SJSA1 (cell line): Measurements from ENCODE around the gene NKX2-8. TPM values are rescaled to one million over a fixed set of nuclear protein-coding genes. Genes with fewer than 3 reads are reported as not detected.

Source experiments
- DNase-seq, 2 experiments: peaks; one replicate each; pipeline ENCODE4 v3.0.0-alpha.2; 2015 to 2020; ENCODE audit warnings: low spot score in 2 of 2, low read depth in 1 of 2
- H3K27ac ChIP-seq: fragments of 250-450 bp; sonication (Bioruptor Pico); 2 replicates; pipeline ENCODE4 v1.5.1; 2020; ENCODE audit warnings: mild to moderate bottlenecking, moderate library complexity
- H3K27me3 ChIP-seq: fragments of 250-450 bp; sonication (Bioruptor Pico); replicated peaks from 2 replicates; pipeline ENCODE4 v1.5.1; 2020; ENCODE audit warnings: mild to moderate bottlenecking, moderate library complexity
- H3K36me3 ChIP-seq: fragments of 250-450 bp; sonication (Bioruptor Pico); 2 replicates; pipeline ENCODE4 v1.5.1; 2020; ENCODE audit warnings: mild to moderate bottlenecking
- H3K4me1 ChIP-seq: fragments of 250-450 bp; sonication (Bioruptor Pico); replicated peaks from 2 replicates; pipeline ENCODE4 v1.6.1; 2021; ENCODE audit warnings: mild to moderate bottlenecking
- H3K4me3 ChIP-seq: fragments of 250-450 bp; sonication (Bioruptor Pico); 2 replicates; pipeline ENCODE4 v1.5.1; 2020; ENCODE audit warnings: mild to moderate bottlenecking
- H3K9me3 ChIP-seq: fragments of 250-450 bp; sonication (Bioruptor Pico); replicated peaks from 2 replicates; pipeline ENCODE4 v1.5.1; 2020; ENCODE audit warnings: mild to moderate bottlenecking
- total RNA-seq: library from RNA; depleted of rRNA; stranded (reverse); fragments of >200 nt; shearing (Covaris generic); gene quantifications from 2 replicates; pipeline ENCODE4 v1.2.3, GENCODE V29; 2014

The NKX2-8 gene
- total RNA-seq, 1 experiment from 2014 or later: not detected

DNA sequence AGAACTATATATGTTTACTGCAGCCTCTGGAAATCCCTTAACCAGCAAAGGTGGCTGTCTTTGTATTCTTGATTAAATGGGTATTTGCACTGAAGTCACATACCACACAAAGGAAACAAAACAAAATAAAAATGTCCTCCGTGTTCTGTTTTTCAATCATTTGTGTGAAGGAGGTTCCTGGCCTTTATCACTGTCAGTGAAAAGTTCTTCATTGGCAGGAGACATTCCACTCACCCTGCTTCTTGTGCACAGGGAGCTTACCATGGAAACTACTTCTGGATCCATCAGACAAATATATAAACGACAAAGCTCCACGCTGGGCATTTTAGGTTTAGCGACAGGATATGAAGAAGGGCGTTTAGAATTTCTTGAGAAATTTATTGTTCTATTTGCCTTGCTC is 5.7 kb upstream of the NKX2-8 start:
- no peaks in the 10 kb centered on the region for H3K9me3 ChIP-seq
- H3K4me1 ChIP-seq: no peaks in the 10 kb centered on the region
- no peak for DNase-seq
- no peaks in the 10 kb centered on the region for H3K36me3 ChIP-seq
- peaks cover 20% of the 10 kb centered on the region; the same call in 1 of the 2 replicates for H3K27me3 ChIP-seq
- no peak overlapping the region for H3K4me3 ChIP-seq
- H3K27ac ChIP-seq: no peak overlapping the region

DNA sequence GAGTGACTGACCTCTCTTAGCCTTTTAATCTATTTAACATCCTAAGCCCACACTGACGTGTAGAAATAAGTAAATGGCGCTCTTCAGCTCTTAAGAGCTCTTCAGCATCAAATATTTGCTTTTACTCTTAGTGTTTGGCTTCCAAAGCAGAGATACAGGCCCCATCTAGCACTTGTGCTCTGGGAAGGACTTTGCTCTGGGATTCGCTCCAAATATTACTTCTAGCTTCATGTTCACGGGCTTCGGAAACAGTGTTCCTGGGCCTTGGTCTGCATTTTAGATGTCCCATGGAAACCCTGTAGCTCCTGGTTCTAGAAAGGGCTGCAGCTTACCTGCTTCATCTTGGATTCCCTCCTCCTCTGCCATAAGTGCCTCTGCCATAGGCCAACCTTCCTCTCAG is 2.7 kb upstream of the NKX2-8 start:
- no peaks in the 10 kb centered on the region; the same call in 1 of the 2 replicates for H3K9me3 ChIP-seq
- H3K36me3 ChIP-seq: no peaks in the 10 kb centered on the region
- H3K4me1 ChIP-seq: peaks cover 13% of the 10 kb centered on the region
- no peak for DNase-seq
- H3K27ac ChIP-seq: no peak overlapping the region
- no peak overlapping the region for H3K4me3 ChIP-seq
- H3K27me3 ChIP-seq: peaks cover 27% of the 10 kb centered on the region

DNA sequence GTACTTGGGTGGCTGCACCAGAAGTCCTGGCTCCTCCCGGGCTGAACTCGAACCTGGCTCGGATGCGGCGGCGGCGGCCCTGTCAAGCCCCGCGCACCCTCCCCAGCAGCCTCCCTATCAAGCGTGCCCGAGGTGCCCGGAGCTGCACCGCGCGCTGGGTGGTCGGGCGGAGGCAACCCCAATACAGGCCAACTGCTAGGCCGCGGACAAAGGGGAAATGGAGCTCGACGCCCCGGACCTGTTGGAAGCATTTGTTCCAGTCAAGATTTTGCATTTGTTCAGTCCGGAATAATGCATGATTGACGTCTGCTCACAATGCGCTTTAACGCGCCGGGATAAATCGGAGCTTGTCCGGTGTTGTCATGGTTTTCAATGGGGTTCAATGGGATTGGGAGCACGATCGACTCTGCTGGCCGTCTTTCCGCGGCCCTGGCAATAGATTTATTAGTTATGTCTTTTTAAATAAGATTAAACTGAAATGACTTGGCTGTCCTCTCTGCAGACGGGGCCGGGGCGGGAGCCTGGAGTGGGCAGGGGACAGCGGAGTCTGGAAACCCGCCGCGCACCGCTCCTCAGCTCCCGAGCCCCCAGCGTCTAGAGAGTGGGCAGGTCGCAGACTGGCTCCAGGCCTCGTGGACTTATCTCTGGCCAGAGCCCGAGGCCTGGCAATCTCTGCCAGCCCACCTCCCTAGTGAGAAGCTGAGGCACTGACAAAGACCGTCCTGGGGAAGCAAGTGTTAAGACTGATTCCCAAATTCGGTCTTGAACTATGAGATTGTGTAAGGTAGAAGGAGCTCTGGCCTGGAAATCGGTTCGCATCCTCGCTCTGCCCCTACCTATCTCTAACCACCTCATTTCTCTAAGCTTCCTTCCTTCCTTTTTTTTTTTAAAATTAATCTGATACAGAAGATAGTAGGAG is 1.7 kb upstream of the NKX2-8 start:
- H3K4me3 ChIP-seq: no peak overlapping the region
- DNase-seq: no peak
- H3K9me3 ChIP-seq: no peaks in the 10 kb centered on the region; the same call in 1 of the 2 replicates
- peaks cover 27% of the 10 kb centered on the region for H3K27me3 ChIP-seq
- no peak overlapping the region for H3K27ac ChIP-seq
- no peaks in the 10 kb centered on the region for H3K36me3 ChIP-seq
- H3K4me1 ChIP-seq: peaks cover 13% of the 10 kb centered on the region

- Histone ChIP-seq H3K27ac (no peak overlapping the region), H3K4me3 (no peak overlapping the region), H3K9me3 (no peaks in the 10 kb centered on the region; the same call in 1 of the 2 replicates), H3K36me3 (no peaks in the 10 kb centered on the region), H3K27me3 (peaks cover 27% of the 10 kb centered on the region), H3K4me1 (peaks cover 13% of the 10 kb centered on the region)
- DNase-seq: no peak
These were observed 953 bp upstream of the NKX2-8 start for GRCh38 chr14:36583242-36583892.

DNA sequence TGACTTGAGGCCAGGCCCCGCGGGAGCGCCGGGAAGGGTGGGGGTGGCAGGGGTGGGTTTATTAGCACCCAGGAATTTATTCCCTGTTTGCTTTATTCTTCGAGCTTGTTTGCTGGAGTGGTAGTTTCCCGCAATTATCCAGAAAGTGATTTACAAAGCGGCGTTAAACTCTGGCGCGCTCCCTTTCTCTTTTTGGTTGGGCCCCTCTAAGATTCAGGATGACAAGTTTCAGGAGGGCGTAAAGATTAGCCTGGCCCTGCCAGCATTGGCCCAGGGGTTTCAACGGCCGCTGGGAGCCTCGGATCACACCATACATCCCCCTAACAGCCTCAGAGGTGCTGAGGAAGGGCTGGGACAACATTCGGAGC is 444 bp upstream of the NKX2-8 start:
- no peak for DNase-seq
- no peak overlapping the region for H3K27ac ChIP-seq
- peaks cover 13% of the 10 kb centered on the region for H3K4me1 ChIP-seq
- no peaks in the 10 kb centered on the region for H3K36me3 ChIP-seq
- peaks cover 23% of the 10 kb centered on the region for H3K27me3 ChIP-seq
- H3K9me3 ChIP-seq: no peaks in the 10 kb centered on the region; the same call in 1 of the 2 replicates
- H3K4me3 ChIP-seq: no peak overlapping the region

- no peaks in the 10 kb centered on the region for H3K36me3 ChIP-seq
- H3K4me1 ChIP-seq: peaks cover 13% of the 10 kb centered on the region
- peaks cover 17% of the 10 kb centered on the region for H3K27me3 ChIP-seq
- no peaks in the 10 kb centered on the region; the same call in 1 of the 2 replicates for H3K9me3 ChIP-seq
- peak in 1 of 2 experiments; percentile 24 for DNase-seq
- no peak overlapping the region for H3K27ac ChIP-seq
- H3K4me3 ChIP-seq: peak overlapping the region; percentile 38
These were observed 1.3 kb downstream of the NKX2-8 start for GRCh38 chr14:36580856-36581831.

DNA sequence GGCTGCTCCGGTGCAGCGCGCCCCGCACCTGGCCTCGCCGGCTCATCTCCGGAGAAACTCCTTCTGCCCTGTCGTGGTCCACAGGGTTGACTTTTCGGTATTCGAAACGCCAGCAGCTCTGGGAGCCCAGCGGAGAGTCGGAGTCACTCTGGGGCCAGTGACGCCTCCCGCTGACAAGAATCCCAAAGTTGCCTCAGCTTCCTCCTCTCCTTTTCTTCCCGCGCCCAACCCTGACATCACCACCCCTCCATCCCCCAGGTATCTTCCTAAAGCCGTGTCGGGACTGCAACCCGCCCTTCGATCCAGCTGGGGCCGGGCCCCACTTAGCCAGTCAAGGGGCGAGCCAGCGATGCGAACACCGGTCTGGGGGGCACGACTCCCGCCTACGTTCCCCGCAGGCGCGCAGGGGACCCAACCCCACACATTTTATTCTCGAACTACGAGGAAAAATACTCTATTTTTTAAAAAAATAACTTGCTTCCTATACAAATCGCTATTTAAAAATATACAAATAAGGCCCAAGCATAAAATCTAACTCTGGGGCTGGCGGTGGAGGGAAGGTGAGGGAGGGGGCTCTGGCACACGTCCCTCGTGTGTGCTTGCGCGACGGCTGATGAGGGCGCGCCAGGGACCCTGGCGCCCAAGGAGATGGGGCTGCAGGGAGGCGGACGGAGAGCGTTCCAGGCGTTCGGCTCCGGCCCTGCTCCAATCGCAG is 2.1 kb downstream of the NKX2-8 start:
- Histone ChIP-seq H3K36me3 (no peaks in the 10 kb centered on the region), H3K27me3 (peaks cover 17% of the 10 kb centered on the region), H3K4me3 (no peak overlapping the region), H3K9me3 (no peaks in the 10 kb centered on the region; the same call in 1 of the 2 replicates), H3K4me1 (peaks cover 13% of the 10 kb centered on the region), H3K27ac (no peak overlapping the region)
- DNase-seq: no peak

DNA sequence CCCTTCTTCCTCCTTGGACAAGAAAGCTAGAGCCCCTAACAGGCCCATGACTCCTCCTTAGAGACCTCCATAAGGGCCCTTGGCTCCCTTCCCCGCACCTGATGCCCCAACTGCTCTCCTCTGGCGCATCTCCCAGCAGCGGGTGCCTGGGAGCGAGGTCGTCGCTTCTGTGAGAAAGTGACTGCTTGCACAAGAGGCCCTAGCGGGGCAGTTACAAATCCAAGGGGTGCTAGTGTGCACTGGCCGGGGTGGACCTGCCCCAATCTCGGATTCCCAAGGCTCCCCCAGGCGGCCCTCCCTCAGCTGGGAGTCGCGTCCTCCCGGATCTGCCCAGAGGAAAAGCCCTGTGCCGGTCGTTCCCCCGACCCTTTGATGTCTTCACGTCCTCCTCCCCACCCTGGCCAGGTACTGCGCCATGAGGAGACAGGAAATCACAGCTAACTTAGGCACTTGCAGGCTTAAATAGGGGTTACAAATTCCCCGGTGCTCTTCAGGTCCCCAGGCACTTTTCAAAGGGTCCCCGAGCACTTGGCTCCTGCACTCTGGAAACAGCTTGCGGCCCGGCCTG is 2.8 kb downstream of the NKX2-8 start:
- Histone ChIP-seq H3K27ac (no peak overlapping the region), H3K27me3 (peaks cover 17% of the 10 kb centered on the region), H3K36me3 (no peaks in the 10 kb centered on the region), H3K9me3 (no peaks in the 10 kb centered on the region; the same call in 1 of the 2 replicates), H3K4me1 (peaks cover 13% of the 10 kb centered on the region), H3K4me3 (no peak overlapping the region)
- no peak for DNase-seq

GRCh38 chr14:36579001-36579555 is 3.3 kb downstream of the NKX2-8 start:
- H3K27me3 ChIP-seq: peaks cover 17% of the 10 kb centered on the region
- no peak for DNase-seq

DNA sequence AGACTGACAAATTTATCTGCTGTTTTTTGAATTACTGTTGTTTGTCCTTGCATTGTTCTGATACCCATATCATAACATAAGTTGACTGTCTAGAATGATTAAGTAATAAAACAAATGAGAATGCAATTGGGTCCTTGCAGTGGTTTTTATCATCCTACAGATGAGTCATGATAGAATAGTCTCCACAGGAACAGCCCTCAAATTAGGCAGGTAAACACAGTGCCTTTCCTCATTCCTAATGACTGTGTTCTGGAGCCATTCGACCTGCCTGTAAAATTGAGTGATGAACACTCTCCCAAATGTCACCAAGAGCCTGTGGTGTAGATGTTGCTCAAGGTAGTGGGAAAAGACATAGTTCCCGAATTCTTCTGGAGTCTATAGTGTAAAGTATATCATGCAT is 12.3 kb downstream of the NKX2-8 start:
- Histone ChIP-seq H3K27ac (no peak overlapping the region), H3K4me3 (no peak overlapping the region)
- no peak for DNase-seq

More at GRCh38 chr14:36579001-36579555, 3.3 kb downstream of the NKX2-8 start:
- H3K4me3 ChIP-seq: no peak overlapping the region
- peaks cover 13% of the 10 kb centered on the region for H3K4me1 ChIP-seq
- H3K36me3 ChIP-seq: no peaks in the 10 kb centered on the region
- no peak overlapping the region for H3K27ac ChIP-seq
- no peaks in the 10 kb centered on the region; the same call in 1 of the 2 replicates for H3K9me3 ChIP-seq

DNA sequence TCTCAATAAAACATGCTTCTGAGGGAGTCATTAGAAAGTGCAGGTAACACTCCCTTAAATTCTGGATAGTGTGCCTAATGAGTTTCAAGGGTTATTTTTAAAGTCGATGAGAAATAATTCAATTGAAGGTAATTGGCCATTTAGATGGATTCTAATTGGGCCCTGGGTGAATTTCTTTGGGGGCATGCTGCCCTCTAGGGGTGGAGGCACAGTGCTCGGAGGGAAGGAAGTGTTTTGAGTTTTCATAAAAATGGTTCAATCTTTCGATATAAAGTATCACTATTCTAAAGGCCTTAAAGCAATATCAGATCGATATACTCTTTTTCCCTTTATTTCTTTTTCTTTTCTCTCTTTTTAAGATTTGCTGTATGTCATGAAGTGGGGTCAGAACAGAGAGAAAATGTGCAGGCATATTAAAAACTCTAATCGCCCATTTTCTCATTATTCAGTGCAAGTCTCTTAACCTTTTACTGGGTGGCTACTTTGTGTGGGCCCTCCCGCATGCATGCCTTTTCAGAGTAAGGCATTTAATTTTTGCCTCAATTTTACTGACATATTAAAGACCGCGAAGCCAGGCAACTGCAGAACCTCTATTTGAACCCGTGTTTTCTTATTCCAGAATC is 25.5 kb downstream of the NKX2-8 start:
- H3K27ac ChIP-seq: no peak overlapping the region
- H3K36me3 ChIP-seq: no peaks in the 10 kb centered on the region
- no peaks in the 10 kb centered on the region for H3K4me1 ChIP-seq
- no peak for DNase-seq
- H3K4me3 ChIP-seq: no peak overlapping the region
- H3K9me3 ChIP-seq: no peaks in the 10 kb centered on the region
- H3K27me3 ChIP-seq: 0 out of 2 replicates have a peak, but pooled peaks cover 2% of the 10 kb centered on the region

More for the DNA sequence above, 12.3 kb downstream of the NKX2-8 start:
- no peaks in the 10 kb centered on the region for H3K36me3 ChIP-seq
- H3K4me1 ChIP-seq: no peaks in the 10 kb centered on the region
- H3K9me3 ChIP-seq: no peaks in the 10 kb centered on the region
- H3K27me3 ChIP-seq: no peaks in the 10 kb centered on the region
